H9 (cell line): Measurements from ENCODE around the gene LTA4H. TPM values are rescaled to one million over a fixed set of nuclear protein-coding genes. Genes with fewer than 3 reads are reported as not detected.

ENCODE experiments used
- DNase-seq: peaks from one replicate; pipeline ENCODE4 v3.0.0-alpha.2; 2017
- H2AFZ ChIP-seq: one replicate; pipeline ENCODE4 v1.6.1; 2013; ENCODE audit warnings: mild to moderate bottlenecking, low read length, control low read depth, moderate library complexity
- H2AK5ac ChIP-seq: 2 replicates; pipeline ENCODE4 v1.6.1; 2013; ENCODE audit warnings: low read length, control low read depth, mixed read lengths; ENCODE audit not compliant: insufficient read length
- H2BK120ac ChIP-seq: one replicate; pipeline ENCODE4 v1.6.1; 2013; ENCODE audit warnings: low read depth, mild to moderate bottlenecking, low read length, control low read depth, inconsistent platforms; ENCODE audit not compliant: poor library complexity, severe bottlenecking
- H2BK12ac ChIP-seq: 2 replicates; pipeline ENCODE4 v1.6.1; 2013; ENCODE audit warnings: low read length, control low read depth, mixed read lengths, low read depth; ENCODE audit not compliant: insufficient read length
- H2BK15ac ChIP-seq: 2 replicates; pipeline ENCODE4 v1.6.1; 2013; ENCODE audit warnings: low read depth, low read length, control low read depth
- H2BK20ac ChIP-seq: one replicate; pipeline ENCODE4 v1.6.1; 2013; ENCODE audit warnings: low read depth, mild to moderate bottlenecking, low read length, control low read depth, inconsistent platforms; ENCODE audit not compliant: poor library complexity, severe bottlenecking
- H2BK5ac ChIP-seq: 2 replicates; pipeline ENCODE4 v1.6.1; 2013; ENCODE audit warnings: low read length, control low read depth, mixed read lengths; ENCODE audit not compliant: insufficient read length
- H3K14ac ChIP-seq: 2 replicates; pipeline ENCODE4 v1.6.1; 2013; ENCODE audit warnings: low read length, control low read depth; ENCODE audit not compliant: insufficient read depth
- H3K18ac ChIP-seq: 2 replicates; pipeline ENCODE4 v1.6.1; 2013; ENCODE audit warnings: low read depth, mild to moderate bottlenecking, mixed read lengths, low read length, control low read depth; ENCODE audit not compliant: insufficient read length
- H3K23ac ChIP-seq: 2 replicates; pipeline ENCODE4 v1.6.1; 2013; ENCODE audit warnings: low read length, control low read depth, mixed read lengths, low read depth; ENCODE audit not compliant: insufficient read length
- H3K23me2 ChIP-seq: 2 replicates; pipeline ENCODE4 v1.6.1; 2013; ENCODE audit warnings: low read depth, mild to moderate bottlenecking, mixed read lengths, low read length, control low read depth; ENCODE audit not compliant: insufficient read length, poor library complexity, severe bottlenecking
- H3K27ac ChIP-seq: 2 replicates; pipeline ENCODE4 v1.5.1; 2013; ENCODE audit warnings: low read length, control low read depth, mixed read lengths, low read depth; ENCODE audit not compliant: insufficient read length
- H3K27me3 ChIP-seq: 2 replicates; pipeline ENCODE4 v1.6.1; 2013; ENCODE audit warnings: low read length, control low read depth, inconsistent platforms; ENCODE audit not compliant: insufficient read depth
- H3K4ac ChIP-seq: 2 replicates; pipeline ENCODE4 v1.6.1; 2013; ENCODE audit warnings: low read depth, mild to moderate bottlenecking, control low read depth, inconsistent platforms, low read length, moderate library complexity
- H3K4me1 ChIP-seq: 2 replicates; pipeline ENCODE4 v1.6.1; 2013; ENCODE audit warnings: low read length, control low read depth, inconsistent platforms; ENCODE audit not compliant: insufficient read depth
- H3K4me2 ChIP-seq: 2 replicates; pipeline ENCODE4 v1.6.1; 2013; ENCODE audit warnings: low read length, control low read depth, mixed read lengths; ENCODE audit not compliant: insufficient read length, insufficient read depth
- H3K56ac ChIP-seq: 2 replicates; pipeline ENCODE4 v1.6.1; 2013; ENCODE audit warnings: low read depth, mild to moderate bottlenecking, mixed read lengths, low read length, control low read depth; ENCODE audit not compliant: insufficient read length
- H3K79me1 ChIP-seq: 2 replicates; pipeline ENCODE4 v1.6.1; 2013; ENCODE audit warnings: low read depth, mild to moderate bottlenecking, moderate library complexity, low read length, control low read depth, inconsistent platforms; ENCODE audit not compliant: insufficient read depth, poor library complexity, severe bottlenecking
- H3K79me2 ChIP-seq: 2 replicates; pipeline ENCODE4 v1.6.1; 2013; ENCODE audit warnings: low read length, control low read depth, inconsistent platforms; ENCODE audit not compliant: insufficient read depth
- H3K9ac ChIP-seq: 2 replicates; pipeline ENCODE4 v1.6.1; 2013; ENCODE audit warnings: low read length, control low read depth, mixed read lengths; ENCODE audit not compliant: insufficient read length; ENCODE audit errors: extremely low read depth
- H3K9me3 ChIP-seq: one replicate; pipeline ENCODE4 v1.6.1; 2013; ENCODE audit warnings: low read depth, low read length, inconsistent platforms; ENCODE audit not compliant: control insufficient read depth
- H3T11ph ChIP-seq: one replicate; pipeline ENCODE4 v1.6.1; 2013; ENCODE audit warnings: mild to moderate bottlenecking, low read length, control low read depth, inconsistent platforms
- H4K20me1 ChIP-seq: one replicate; pipeline ENCODE4 v1.6.1; 2013; ENCODE audit not compliant: control insufficient read depth, insufficient read length, insufficient read depth
- H4K5ac ChIP-seq: 2 replicates; pipeline ENCODE4 v1.6.1; 2013; ENCODE audit warnings: low read depth, mild to moderate bottlenecking, mixed read lengths, low read length, control low read depth; ENCODE audit not compliant: insufficient read length
- H4K8ac ChIP-seq: replicated peaks from 2 replicates; pipeline ENCODE4 v1.6.1; 2013; ENCODE audit warnings: low read length, control low read depth, mixed read lengths, low read depth; ENCODE audit not compliant: insufficient read length
- H4K91ac ChIP-seq: 2 replicates; pipeline ENCODE4 v1.6.1; 2013; ENCODE audit warnings: low read depth, mild to moderate bottlenecking, moderate library complexity, mixed read lengths, low read length, control low read depth; ENCODE audit not compliant: insufficient read length
- H3K27ac Mint-ChIP-seq, 3 experiments: 2 replicates in 2 of 3; 3 replicates in 1 of 3; pipeline ENCODE4 v1.8.0; 2020 to 2021; ENCODE audit warnings: mixed read lengths in 3 of 3, mild to moderate bottlenecking in 1 of 3, moderate library complexity in 1 of 3
- H3K27me3 Mint-ChIP-seq: 2 replicates; pipeline ENCODE4 v1.8.0; 2021; ENCODE audit warnings: low read depth, mild to moderate bottlenecking, moderate library complexity, mixed read lengths
- H3K36me3 Mint-ChIP-seq, 3 experiments: 2 replicates in 2 of 3; 3 replicates in 1 of 3; pipeline ENCODE4 v1.8.0; 2020 to 2021; ENCODE audit warnings: low read depth in 3 of 3, mixed read lengths in 3 of 3; ENCODE audit not compliant: insufficient read depth in 1 of 3
- H3K4me1 Mint-ChIP-seq, 2 experiments: 2 replicates each; pipeline ENCODE4 v1.8.0; 2020; ENCODE audit warnings: mixed read lengths in 2 of 2
- H3K4me3 Mint-ChIP-seq, 2 experiments: 2 replicates in 1 of 2; 3 replicates in 1 of 2; pipeline ENCODE4 v1.8.0; 2020 to 2021; ENCODE audit warnings: mild to moderate bottlenecking in 2 of 2, mixed read lengths in 2 of 2, moderate library complexity in 1 of 2
- H3K9me3 Mint-ChIP-seq, 2 experiments: 2 replicates in 1 of 2; 3 replicates in 1 of 2; pipeline ENCODE4 v1.8.0; 2020; ENCODE audit warnings: mild to moderate bottlenecking in 2 of 2, mixed read lengths in 2 of 2, moderate library complexity in 1 of 2
- WGBS: extraction: QIAGEN DNeasy Blood & Tissue Kit; methylation state at CpG from one replicate; pipeline ENCODE4 v1.1.7; 2013; ENCODE audit warnings: missing lambda C conversion rate, low lambda C conversion rate, mixed read lengths; ENCODE audit not compliant: insufficient read length; ENCODE audit errors: extremely low coverage; 5-methylcytosine and 5-hydroxymethylcytosine counted together
- total RNA-seq: library from RNA; stranded (reverse); gene quantifications from 2 replicates; pipeline ENCODE4 v1.2.1, GENCODE V29; 2021
- TF ChIP-seq, protein P1 (sequence below): fragments of 200-600 bp; sonication (generic); conservative IDR thresholded peaks from 3 replicates; pipeline ENCODE4 v1.8.0; 2021; ENCODE audit warnings: antibody characterized with exemption, mild to moderate bottlenecking

The LTA4H gene
- total RNA-seq, 1 experiment from 2014 or later: 144 TPM

DNA sequence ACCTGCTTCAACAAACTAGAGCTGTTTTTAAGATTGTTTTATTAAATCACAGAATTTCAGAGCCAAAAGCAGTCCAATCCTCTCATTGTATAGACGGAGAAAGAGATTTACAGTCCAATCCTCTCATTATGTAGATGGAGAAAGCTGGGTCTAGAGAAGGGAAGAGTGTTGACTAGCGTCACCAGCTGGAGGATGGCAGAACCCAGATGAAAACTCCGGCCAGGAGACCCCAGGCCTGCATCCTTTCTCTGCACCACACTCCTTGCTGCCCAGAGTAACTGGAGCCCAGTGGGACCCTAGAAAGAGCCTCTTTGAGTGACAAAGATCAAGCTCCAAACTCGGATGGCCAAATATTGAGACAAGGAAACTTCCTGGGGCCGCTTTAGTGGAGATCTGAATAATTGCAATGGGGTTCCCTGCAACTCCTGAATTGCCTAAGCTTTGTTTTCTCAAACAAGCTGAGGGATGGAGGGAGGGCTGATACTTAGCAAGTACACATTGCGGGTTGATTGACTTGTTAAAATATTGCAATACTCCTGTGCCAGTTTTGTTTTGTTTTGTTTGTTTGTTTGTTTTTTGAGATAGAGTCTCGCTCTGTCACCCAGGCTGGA, 79.7 kb downstream of the LTA4H start:
- no peak overlapping the region for H3K4me2 ChIP-seq
- no peaks in the 10 kb centered on the region for H3K23me2 ChIP-seq
- peak overlapping the region; percentile 24 for H2AFZ ChIP-seq
- Mint-ChIP-seq H3K9me3 (peaks cover 0 to 4% of the 10 kb centered on the region in 2 experiments; a peak in 2 of 5 replicates), H3K27ac (peak overlapping the region in 1 of 3 experiments; percentile 70; a peak in 1 of 7 replicates), H3K4me3 (no peak overlapping the region), H3K4me1 (peaks cover 22 to 31% of the 10 kb centered on the region in 2 experiments), H3K36me3 (peaks cover 0 to 8% (median 0%) of the 10 kb centered on the region in 3 experiments; a peak in 1 of 7 replicates), H3K27me3 (no peaks in the 10 kb centered on the region; the same call in 1 of the 2 replicates)
- H3K27ac ChIP-seq: no peak overlapping the region
- H4K91ac ChIP-seq: no peak overlapping the region
- no peak overlapping the region for H3K56ac ChIP-seq
- H3K14ac ChIP-seq: no peak overlapping the region
- WGBS: no CpG with 5 or more reads among the region's 7 CpGs
- H2BK20ac ChIP-seq: no peak overlapping the region
- H2BK15ac ChIP-seq: no peak overlapping the region
- H3K4ac ChIP-seq: no peak overlapping the region
- no peak overlapping the region for H2BK12ac ChIP-seq
- no peaks in the 10 kb centered on the region for H3K79me2 ChIP-seq
- no peak overlapping the region for H4K8ac ChIP-seq
- H3K9ac ChIP-seq: no peak overlapping the region
- no peak overlapping the region for H4K5ac ChIP-seq
- no peak for DNase-seq
- H3K79me1 ChIP-seq: no peaks in the 10 kb centered on the region
- H3K9me3 ChIP-seq: no peaks in the 10 kb centered on the region
- H4K20me1 ChIP-seq: no peaks in the 10 kb centered on the region
- H2BK5ac ChIP-seq: no peak overlapping the region
- TF ChIP-seq, protein P1, sequence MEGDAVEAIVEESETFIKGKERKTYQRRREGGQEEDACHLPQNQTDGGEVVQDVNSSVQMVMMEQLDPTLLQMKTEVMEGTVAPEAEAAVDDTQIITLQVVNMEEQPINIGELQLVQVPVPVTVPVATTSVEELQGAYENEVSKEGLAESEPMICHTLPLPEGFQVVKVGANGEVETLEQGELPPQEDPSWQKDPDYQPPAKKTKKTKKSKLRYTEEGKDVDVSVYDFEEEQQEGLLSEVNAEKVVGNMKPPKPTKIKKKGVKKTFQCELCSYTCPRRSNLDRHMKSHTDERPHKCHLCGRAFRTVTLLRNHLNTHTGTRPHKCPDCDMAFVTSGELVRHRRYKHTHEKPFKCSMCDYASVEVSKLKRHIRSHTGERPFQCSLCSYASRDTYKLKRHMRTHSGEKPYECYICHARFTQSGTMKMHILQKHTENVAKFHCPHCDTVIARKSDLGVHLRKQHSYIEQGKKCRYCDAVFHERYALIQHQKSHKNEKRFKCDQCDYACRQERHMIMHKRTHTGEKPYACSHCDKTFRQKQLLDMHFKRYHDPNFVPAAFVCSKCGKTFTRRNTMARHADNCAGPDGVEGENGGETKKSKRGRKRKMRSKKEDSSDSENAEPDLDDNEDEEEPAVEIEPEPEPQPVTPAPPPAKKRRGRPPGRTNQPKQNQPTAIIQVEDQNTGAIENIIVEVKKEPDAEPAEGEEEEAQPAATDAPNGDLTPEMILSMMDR: no peak
- no peaks in the 10 kb centered on the region for H3K27me3 ChIP-seq
- H3T11ph ChIP-seq: no peak overlapping the region
- no peaks in the 10 kb centered on the region for H3K4me1 ChIP-seq
- no peak overlapping the region for H3K18ac ChIP-seq
- H2AK5ac ChIP-seq: no peak overlapping the region
- H3K23ac ChIP-seq: no peak overlapping the region
- no peak overlapping the region for H2BK120ac ChIP-seq
